ENCODE results near the gene FIZ1.

Gene FIZ1

GRCh38 chr19:55566823-55567222 lies 32.5 kb downstream of the FIZ1 start:
- no peak for DNase-seq

- no peak for DNase-seq
Measured at GRCh38 chr19:55563261-55563690, 36.0 kb downstream of the FIZ1 start.

DNA sequence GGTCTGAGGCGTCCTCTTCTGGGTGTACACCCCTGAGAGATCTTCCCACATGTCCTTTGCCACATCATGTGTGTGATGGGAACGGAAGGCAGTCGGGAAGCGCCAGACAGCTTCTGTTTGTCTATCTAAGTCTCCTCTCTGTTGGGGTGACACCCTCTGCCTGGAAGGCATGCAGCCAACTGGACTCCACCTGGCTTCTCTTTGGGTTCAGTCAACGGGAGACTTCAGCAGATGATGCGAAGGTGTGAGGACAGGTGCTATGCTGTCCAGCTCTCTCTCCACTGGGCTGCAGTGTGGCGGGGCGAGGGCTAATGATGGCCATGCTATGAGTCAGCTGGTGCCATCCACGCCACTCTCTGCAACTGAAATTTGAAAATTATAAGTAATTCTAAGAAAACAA lies 39.6 kb downstream of the FIZ1 start:
- no peak for DNase-seq

- no peak for DNase-seq
Measured at GRCh38 chr19:55554741-55555152, 44.6 kb downstream of the FIZ1 start.

DNA sequence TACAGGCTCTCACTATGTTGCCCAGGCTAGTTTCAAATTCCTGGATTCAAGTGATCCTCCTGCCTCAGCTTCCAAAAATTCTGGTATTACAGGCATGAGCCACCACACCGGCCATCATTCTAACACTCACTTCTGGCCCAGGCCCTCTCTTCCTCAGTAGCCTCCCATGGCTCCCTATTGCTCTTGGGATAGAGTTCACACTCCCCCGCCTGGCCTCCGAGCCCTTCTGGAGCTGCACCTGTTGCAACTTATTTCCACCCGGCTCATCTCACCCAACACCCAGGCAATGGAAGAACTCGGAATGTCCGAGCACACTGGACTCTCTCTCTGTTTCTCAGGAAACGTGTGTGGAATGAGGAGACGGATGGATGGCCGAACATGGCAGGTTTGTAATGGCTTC lies 45.0 kb downstream of the FIZ1 start:
- DNase-seq, result no peak

DNA sequence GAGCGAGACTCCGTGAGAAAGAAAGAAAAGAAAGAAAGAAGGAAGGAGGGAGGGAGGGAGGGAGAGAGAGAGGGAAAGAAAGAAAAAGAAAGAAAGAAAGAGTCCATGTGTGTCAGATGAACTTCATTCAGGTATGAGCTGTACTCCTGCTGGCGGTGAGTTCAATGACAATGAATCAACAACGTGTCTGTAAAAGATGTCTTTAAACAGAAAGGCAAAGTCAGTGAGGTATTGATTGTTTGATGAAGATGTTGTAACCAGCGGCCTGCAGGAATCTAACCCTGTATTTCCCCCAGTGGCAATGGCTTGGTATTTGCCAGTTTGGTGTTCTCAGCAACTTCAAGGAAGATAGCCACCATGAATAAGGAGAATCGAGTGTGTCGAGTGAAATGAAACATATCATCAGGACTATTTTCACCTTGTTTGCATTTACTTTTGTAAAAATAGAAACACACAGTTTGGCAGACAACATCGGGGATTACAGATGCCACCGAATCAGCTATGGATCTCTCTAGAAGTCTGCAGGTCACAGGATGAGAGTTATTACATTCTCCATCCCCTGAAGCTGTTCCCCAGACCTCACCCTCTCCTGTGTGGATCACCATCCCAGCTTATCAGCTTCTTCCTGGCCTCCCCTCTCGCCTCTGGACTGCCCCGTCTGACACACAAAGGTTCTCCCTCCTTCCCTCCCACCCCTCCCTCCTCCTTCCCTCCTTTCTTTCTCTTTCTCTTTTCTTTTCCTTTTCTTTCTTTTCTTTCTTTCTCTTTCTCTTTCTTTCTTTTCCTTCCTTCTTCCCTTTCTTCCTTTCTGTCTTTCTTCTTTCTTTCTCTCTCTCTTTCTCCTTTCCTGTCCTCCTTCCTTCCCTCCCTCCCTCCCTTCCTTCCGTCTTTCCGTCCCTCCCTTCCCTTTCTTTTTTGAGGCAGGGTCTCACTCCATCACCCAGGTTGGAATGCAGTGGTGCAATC lies 45.8 kb downstream of the FIZ1 start:
- no peak for DNase-seq

- no peak for DNase-seq
Measured at GRCh38 chr19:55552620-55553019, 46.7 kb downstream of the FIZ1 start.

DNA sequence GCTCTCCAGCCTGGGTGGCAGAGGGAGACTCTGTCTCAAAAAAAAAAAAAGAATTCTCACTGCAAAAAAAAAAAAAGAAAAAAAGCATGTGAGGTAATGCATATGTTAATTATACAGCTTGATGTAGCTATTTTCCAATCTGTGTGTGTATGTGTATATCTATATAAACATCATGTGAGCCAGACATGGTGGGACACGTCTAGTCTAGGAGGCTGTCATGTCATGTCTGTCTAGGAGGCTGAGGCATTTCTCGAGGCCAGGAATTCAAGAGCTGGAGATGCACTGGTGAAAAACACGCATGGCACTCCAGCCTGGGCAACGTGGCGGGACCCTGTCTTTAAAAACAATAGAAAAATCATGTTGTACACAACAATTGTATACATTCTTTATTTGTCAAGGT lies 47.1 kb downstream of the FIZ1 start:
- DNase-seq, result no peak

- no peak for DNase-seq
Measured at GRCh38 chr19:55550321-55550650, 49.0 kb downstream of the FIZ1 start.

- no peak for DNase-seq
Measured at GRCh38 chr19:55549500-55550320, 49.6 kb downstream of the FIZ1 start.

- no peak for DNase-seq
Measured at GRCh38 chr19:55546822-55547614, 52.3 kb downstream of the FIZ1 start.

GRCh38 chr19:55546011-55546410 lies 53.3 kb downstream of the FIZ1 start:
- no peak for DNase-seq

GRCh38 chr19:55545443-55545842 lies 53.9 kb downstream of the FIZ1 start, which contains the start of gene SBK3:
Gene SBK3 (minus strand): TSS chr19:55545543. CDS start chr19:55545543, 0 bp downstream.
- no peak for DNase-seq

- no peak for DNase-seq
Measured at GRCh38 chr19:55544776-55545439, 54.4 kb downstream of the FIZ1 start.

- DNase-seq, result no peak
Measured at GRCh38 chr19:55544014-55544413, 55.3 kb downstream of the FIZ1 start.

- DNase-seq, result no peak
Measured at GRCh38 chr19:55543567-55543966, 55.8 kb downstream of the FIZ1 start.

- no peak for DNase-seq
Measured at GRCh38 chr19:55542292-55542855, 56.9 kb downstream of the FIZ1 start.
